NCI-H1417 (cell line): Measurements from ENCODE around the gene DIP2C.
"Not testable (repeated sequence)": the region's sequence is repeated elsewhere in the genome, so short reads cannot be mapped to it uniquely, and the experiment has no call there.

ENCODE experiments used
- DNase-seq, 3 experiments: peaks; one replicate each; lab custom pipeline; 2025; lab: John Stamatoyannopoulos, UW

DIP2C gene

GRCh38 chr10:306675-307185 lies 382.7 kb downstream of the DIP2C start:
- DNase-seq, result peak in 1 of 3 experiments; percentile 21

GRCh38 chr10:306007-306674 lies 383.3 kb downstream of the DIP2C start:
- peak in 2 of 3 experiments; percentile 7 to 28 for DNase-seq

- no peak for DNase-seq
Observed at GRCh38 chr10:305034-305433, 384.4 kb downstream of the DIP2C start.

- DNase-seq, result no peak
Observed at GRCh38 chr10:301536-301935, 387.9 kb downstream of the DIP2C start.

- not testable (repeated sequence) for DNase-seq
Observed at GRCh38 chr10:300580-300979, 388.9 kb downstream of the DIP2C start.

GRCh38 chr10:299969-300368 lies 389.5 kb downstream of the DIP2C start:
- no peak for DNase-seq

- no peak for DNase-seq
Observed at GRCh38 chr10:299512-299911, 390.0 kb downstream of the DIP2C start.

GRCh38 chr10:298033-298432 lies 391.4 kb downstream of the DIP2C start:
- DNase-seq, result no peak

- no peak for DNase-seq
Observed at GRCh38 chr10:297567-297966, 391.9 kb downstream of the DIP2C start.

- DNase-seq, result no peak
Observed at GRCh38 chr10:293636-294035, 395.8 kb downstream of the DIP2C start.

GRCh38 chr10:290026-290725 lies 399.3 kb downstream of the DIP2C start:
- DNase-seq, result no peak

- DNase-seq, result no peak
Observed at GRCh38 chr10:289581-289980, 399.9 kb downstream of the DIP2C start.

GRCh38 chr10:288316-289200 lies 400.9 kb downstream of the DIP2C start:
- DNase-seq, result no peak

- no peak for DNase-seq
Observed at GRCh38 chr10:287814-288213, 401.7 kb downstream of the DIP2C start.

- no peak for DNase-seq
Observed at GRCh38 chr10:287026-287709, 402.3 kb downstream of the DIP2C start.

- DNase-seq, result no peak
Observed at GRCh38 chr10:285216-285615, 404.3 kb downstream of the DIP2C start.

GRCh38 chr10:283916-284356 lies 405.5 kb downstream of the DIP2C start:
- DNase-seq, result no peak

GRCh38 chr10:283140-283479 lies 406.4 kb downstream of the DIP2C start:
- no peak for DNase-seq

- no peak for DNase-seq
Observed at GRCh38 chr10:282294-283139, 407.0 kb downstream of the DIP2C start.

GRCh38 chr10:279655-280054 lies 409.8 kb downstream of the DIP2C start:
- DNase-seq, result no peak

GRCh38 chr10:279232-279631 lies 410.2 kb downstream of the DIP2C start:
- DNase-seq, result no peak
